ENCODE measurements around the gene SPARC.

DNA sequence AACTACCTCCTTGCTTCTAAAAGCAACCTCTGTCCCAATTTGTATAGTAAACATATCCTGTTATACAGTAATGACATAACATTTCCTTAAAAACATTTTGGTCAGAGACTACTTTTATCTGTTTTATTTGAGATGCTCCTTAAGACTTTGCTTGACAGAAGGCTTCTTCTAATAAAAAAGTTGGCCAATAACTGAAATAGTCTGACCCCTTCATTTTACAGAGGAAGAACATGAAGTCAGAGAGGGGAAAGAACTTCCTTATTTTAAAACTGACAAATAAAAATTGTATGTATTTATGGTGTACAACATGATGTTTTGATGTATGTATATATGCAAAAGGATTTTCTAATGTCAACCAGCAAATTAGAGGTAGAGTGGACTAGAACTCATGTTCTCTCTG lies 35.8 kb upstream of the SPARC start:
- TF ChIP-seq, protein P1, sequence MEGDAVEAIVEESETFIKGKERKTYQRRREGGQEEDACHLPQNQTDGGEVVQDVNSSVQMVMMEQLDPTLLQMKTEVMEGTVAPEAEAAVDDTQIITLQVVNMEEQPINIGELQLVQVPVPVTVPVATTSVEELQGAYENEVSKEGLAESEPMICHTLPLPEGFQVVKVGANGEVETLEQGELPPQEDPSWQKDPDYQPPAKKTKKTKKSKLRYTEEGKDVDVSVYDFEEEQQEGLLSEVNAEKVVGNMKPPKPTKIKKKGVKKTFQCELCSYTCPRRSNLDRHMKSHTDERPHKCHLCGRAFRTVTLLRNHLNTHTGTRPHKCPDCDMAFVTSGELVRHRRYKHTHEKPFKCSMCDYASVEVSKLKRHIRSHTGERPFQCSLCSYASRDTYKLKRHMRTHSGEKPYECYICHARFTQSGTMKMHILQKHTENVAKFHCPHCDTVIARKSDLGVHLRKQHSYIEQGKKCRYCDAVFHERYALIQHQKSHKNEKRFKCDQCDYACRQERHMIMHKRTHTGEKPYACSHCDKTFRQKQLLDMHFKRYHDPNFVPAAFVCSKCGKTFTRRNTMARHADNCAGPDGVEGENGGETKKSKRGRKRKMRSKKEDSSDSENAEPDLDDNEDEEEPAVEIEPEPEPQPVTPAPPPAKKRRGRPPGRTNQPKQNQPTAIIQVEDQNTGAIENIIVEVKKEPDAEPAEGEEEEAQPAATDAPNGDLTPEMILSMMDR (IDR thresholded peaks at IDR 0.05): no peak
- TF ChIP-seq POLR2A (IDR thresholded peaks at IDR 0.05) (no peak), EP300 (IDR thresholded peaks at IDR 0.05) (no peak)
